Measurements from ENCODE around the gene EME2.

EME2 gene

GRCh38 chr16:1784977-1785845 lies 12.6 kb downstream of the EME2 start:
- H4K8ac ChIP-seq (ENCODE audit: low read depth, low read length) = no peak overlapping the region
- no peak overlapping the region for H4K91ac ChIP-seq (ENCODE audit: low read depth, low read length, poor library complexity)
- DNase-seq (ENCODE audit: low spot score) = no peak
- H3K36me3 ChIP-seq (replicated peaks in 1 of 2; ENCODE audit: control insufficient read depth in 2 of 2, insufficient read depth in 2 of 2, low read length in 2 of 2) = peaks cover 30 to 66% of the 10 kb centered on the region in 2 donors
- H2AFZ ChIP-seq (ENCODE audit: low read length) = no peak overlapping the region
- no peak overlapping the region for H3K27ac ChIP-seq (replicated peaks; ENCODE audit: low read length)
- H3K4me1 ChIP-seq (ENCODE audit: control insufficient read depth in 2 of 2, insufficient read depth in 1 of 2, low read depth in 1 of 2, low read length in 2 of 2) = peaks cover 7% of the 10 kb centered on the region in 2 donors
- H2AK5ac ChIP-seq (ENCODE audit: low read depth, low read length) = no peak overlapping the region
- no CpG with 5 or more reads among the region's 26 CpGs for WGBS, 2 donors (ENCODE audit: extremely low coverage in 2 of 2, insufficient read length in 2 of 2, insufficient replicate concordance in 1 of 2)
- H3K9me3 ChIP-seq (replicated peaks in 1 of 2; ENCODE audit: control insufficient read depth in 2 of 2, insufficient read depth in 1 of 2, low read depth in 1 of 2, low read length in 2 of 2) = no peaks in the 10 kb centered on the region
- H3K23ac ChIP-seq (ENCODE audit: low read depth, low read length, poor library complexity) = no peak overlapping the region
- no peak overlapping the region for H3K14ac ChIP-seq (ENCODE audit: low read length)
- no peak overlapping the region for H2BK120ac ChIP-seq (ENCODE audit: low read depth, low read length)
- no peak overlapping the region for H2BK15ac ChIP-seq (ENCODE audit: low read length)
- H3K9ac ChIP-seq (ENCODE audit: low read depth, low read length, poor library complexity) = no peak overlapping the region
- H3K18ac ChIP-seq (ENCODE audit: low read length) = no peak overlapping the region
- H3K4me3 ChIP-seq (ENCODE audit: low read length in 2 of 2) = no peak overlapping the region
- no peak overlapping the region for H2BK12ac ChIP-seq (ENCODE audit: low read length)
- no peaks in the 10 kb centered on the region for H3K27me3 ChIP-seq (ENCODE audit: control insufficient read depth in 3 of 3, insufficient read depth in 3 of 3, low read depth in 1 of 3, low read length in 3 of 3)
- H3K4me2 ChIP-seq (ENCODE audit: insufficient read depth, low read length, poor library complexity, severe bottlenecking) = no peak overlapping the region
- no peak overlapping the region for H3K4ac ChIP-seq (ENCODE audit: low read length)
- H3K79me1 ChIP-seq (ENCODE audit: low read depth, low read length) = peaks cover 47% of the 10 kb centered on the region
- no peak overlapping the region for H2BK5ac ChIP-seq (ENCODE audit: low read length)

GRCh38 chr16:1785846-1786170 lies 13.2 kb downstream of the EME2 start:
- Histone ChIP-seq H4K8ac (ENCODE audit: low read depth, low read length) (no peak overlapping the region), H3K18ac (ENCODE audit: low read length) (no peak overlapping the region), H3K27me3 (ENCODE audit: control insufficient read depth in 3 of 3, insufficient read depth in 3 of 3, low read depth in 1 of 3, low read length in 3 of 3) (no peaks in the 10 kb centered on the region), H3K4ac (ENCODE audit: low read length) (no peak overlapping the region), H4K91ac (ENCODE audit: low read depth, low read length, poor library complexity) (no peak overlapping the region), H2BK15ac (ENCODE audit: low read length) (no peak overlapping the region), H3K23ac (ENCODE audit: low read depth, low read length, poor library complexity) (no peak overlapping the region), H2BK12ac (ENCODE audit: low read length) (no peak overlapping the region), H3K36me3 (replicated peaks in 1 of 2; ENCODE audit: control insufficient read depth in 2 of 2, insufficient read depth in 2 of 2, low read length in 2 of 2) (peaks cover 30 to 66% of the 10 kb centered on the region in 2 donors), H3K27ac (replicated peaks; ENCODE audit: low read length) (no peak overlapping the region), H3K14ac (ENCODE audit: low read length) (no peak overlapping the region), H3K4me1 (ENCODE audit: control insufficient read depth in 2 of 2, insufficient read depth in 1 of 2, low read depth in 1 of 2, low read length in 2 of 2) (peaks cover 7% of the 10 kb centered on the region in 2 donors), H3K4me3 (ENCODE audit: low read length in 2 of 2) (no peak overlapping the region), H2BK5ac (ENCODE audit: low read length) (no peak overlapping the region), H3K9me3 (replicated peaks in 1 of 2; ENCODE audit: control insufficient read depth in 2 of 2, insufficient read depth in 1 of 2, low read depth in 1 of 2, low read length in 2 of 2) (no peaks in the 10 kb centered on the region), H3K79me1 (ENCODE audit: low read depth, low read length) (peaks cover 47% of the 10 kb centered on the region), H2AFZ (ENCODE audit: low read length) (no peak overlapping the region), H3K9ac (ENCODE audit: low read depth, low read length, poor library complexity) (no peak overlapping the region), H2AK5ac (ENCODE audit: low read depth, low read length) (no peak overlapping the region), H3K4me2 (ENCODE audit: insufficient read depth, low read length, poor library complexity, severe bottlenecking) (no peak overlapping the region), H2BK120ac (ENCODE audit: low read depth, low read length) (no peak overlapping the region)
- WGBS, 2 donors (ENCODE audit: extremely low coverage in 2 of 2, insufficient read length in 2 of 2, insufficient replicate concordance in 1 of 2) = no CpG with 5 or more reads among the region's 14 CpGs
- DNase-seq (ENCODE audit: low spot score) = no peak

GRCh38 chr16:1786242-1787055 lies 13.8 kb downstream of the EME2 start:
- no peak overlapping the region for H2BK120ac ChIP-seq (ENCODE audit: low read depth, low read length)
- WGBS, 2 donors (ENCODE audit: extremely low coverage in 2 of 2, insufficient read length in 2 of 2, insufficient replicate concordance in 1 of 2) = no CpG with 5 or more reads among the region's 51 CpGs
- no peak overlapping the region for H3K23ac ChIP-seq (ENCODE audit: low read depth, low read length, poor library complexity)
- peak overlapping the region in 1 of 2 donors; percentile 47 for H3K4me3 ChIP-seq (ENCODE audit: low read length in 2 of 2)
- DNase-seq (ENCODE audit: low spot score) = no peak
- peaks cover 4 to 5% of the 10 kb centered on the region in 2 donors for H3K4me1 ChIP-seq (ENCODE audit: control insufficient read depth in 2 of 2, insufficient read depth in 1 of 2, low read depth in 1 of 2, low read length in 2 of 2)
- no peak overlapping the region for H2BK12ac ChIP-seq (ENCODE audit: low read length)
- no peak overlapping the region for H2BK15ac ChIP-seq (ENCODE audit: low read length)
- H2BK5ac ChIP-seq (ENCODE audit: low read length) = no peak overlapping the region
- no peaks in the 10 kb centered on the region for H3K27me3 ChIP-seq (ENCODE audit: control insufficient read depth in 3 of 3, insufficient read depth in 3 of 3, low read depth in 1 of 3, low read length in 3 of 3)
- H3K9ac ChIP-seq (ENCODE audit: low read depth, low read length, poor library complexity) = peak overlapping the region; percentile 21
- no peak overlapping the region for H3K18ac ChIP-seq (ENCODE audit: low read length)
- no peak overlapping the region for H2AK5ac ChIP-seq (ENCODE audit: low read depth, low read length)
- no peaks in the 10 kb centered on the region for H3K9me3 ChIP-seq (replicated peaks in 1 of 2; ENCODE audit: control insufficient read depth in 2 of 2, insufficient read depth in 1 of 2, low read depth in 1 of 2, low read length in 2 of 2)
- H4K8ac ChIP-seq (ENCODE audit: low read depth, low read length) = no peak overlapping the region
- H4K91ac ChIP-seq (ENCODE audit: low read depth, low read length, poor library complexity) = no peak overlapping the region
- H3K4ac ChIP-seq (ENCODE audit: low read length) = no peak overlapping the region
- peaks cover 31 to 65% of the 10 kb centered on the region in 2 donors for H3K36me3 ChIP-seq (replicated peaks in 1 of 2; ENCODE audit: control insufficient read depth in 2 of 2, insufficient read depth in 2 of 2, low read length in 2 of 2)
- no peak overlapping the region for H3K4me2 ChIP-seq (ENCODE audit: insufficient read depth, low read length, poor library complexity, severe bottlenecking)
- H3K79me1 ChIP-seq (ENCODE audit: low read depth, low read length) = peaks cover 43% of the 10 kb centered on the region
- H3K27ac ChIP-seq (replicated peaks; ENCODE audit: low read length) = no peak overlapping the region
- H2AFZ ChIP-seq (ENCODE audit: low read length) = no peak overlapping the region
- H3K14ac ChIP-seq (ENCODE audit: low read length) = no peak overlapping the region

GRCh38 chr16:1787056-1787321 lies 14.4 kb downstream of the EME2 start:
- Histone ChIP-seq H3K27me3 (ENCODE audit: control insufficient read depth in 3 of 3, insufficient read depth in 3 of 3, low read depth in 1 of 3, low read length in 3 of 3) (no peaks in the 10 kb centered on the region), H3K18ac (ENCODE audit: low read length) (no peak overlapping the region), H3K27ac (replicated peaks; ENCODE audit: low read length) (no peak overlapping the region), H3K4me2 (ENCODE audit: insufficient read depth, low read length, poor library complexity, severe bottlenecking) (no peak overlapping the region), H3K79me1 (ENCODE audit: low read depth, low read length) (peaks cover 43% of the 10 kb centered on the region), H3K4ac (ENCODE audit: low read length) (no peak overlapping the region), H2BK12ac (ENCODE audit: low read length) (no peak overlapping the region), H2AK5ac (ENCODE audit: low read depth, low read length) (no peak overlapping the region), H3K23ac (ENCODE audit: low read depth, low read length, poor library complexity) (no peak overlapping the region), H3K9me3 (replicated peaks in 1 of 2; ENCODE audit: control insufficient read depth in 2 of 2, insufficient read depth in 1 of 2, low read depth in 1 of 2, low read length in 2 of 2) (no peaks in the 10 kb centered on the region), H2AFZ (ENCODE audit: low read length) (no peak overlapping the region), H3K36me3 (replicated peaks in 1 of 2; ENCODE audit: control insufficient read depth in 2 of 2, insufficient read depth in 2 of 2, low read length in 2 of 2) (peaks cover 31 to 69% of the 10 kb centered on the region in 2 donors), H4K91ac (ENCODE audit: low read depth, low read length, poor library complexity) (no peak overlapping the region), H3K4me3 (ENCODE audit: low read length in 2 of 2) (no peak overlapping the region), H2BK120ac (ENCODE audit: low read depth, low read length) (no peak overlapping the region), H3K9ac (ENCODE audit: low read depth, low read length, poor library complexity) (no peak overlapping the region), H3K14ac (ENCODE audit: low read length) (no peak overlapping the region), H2BK5ac (ENCODE audit: low read length) (no peak overlapping the region), H2BK15ac (ENCODE audit: low read length) (no peak overlapping the region), H3K4me1 (ENCODE audit: control insufficient read depth in 2 of 2, insufficient read depth in 1 of 2, low read depth in 1 of 2, low read length in 2 of 2) (peaks cover under 1 to 3% of the 10 kb centered on the region in 2 donors), H4K8ac (ENCODE audit: low read depth, low read length) (no peak overlapping the region)
- no peak for DNase-seq (ENCODE audit: low spot score)
- WGBS, 2 donors (ENCODE audit: extremely low coverage in 2 of 2, insufficient read length in 2 of 2, insufficient replicate concordance in 1 of 2) = no CpG with 5 or more reads among the region's 6 CpGs

Measured in neuronal stem cell (in vitro differentiated cells).